ENCODE measurements around the gene PSMB10.
"Not testable (repeated sequence)": the region's sequence is repeated elsewhere in the genome, so short reads cannot be mapped to it uniquely, and the experiment has no call there.

Gene PSMB10

DNA sequence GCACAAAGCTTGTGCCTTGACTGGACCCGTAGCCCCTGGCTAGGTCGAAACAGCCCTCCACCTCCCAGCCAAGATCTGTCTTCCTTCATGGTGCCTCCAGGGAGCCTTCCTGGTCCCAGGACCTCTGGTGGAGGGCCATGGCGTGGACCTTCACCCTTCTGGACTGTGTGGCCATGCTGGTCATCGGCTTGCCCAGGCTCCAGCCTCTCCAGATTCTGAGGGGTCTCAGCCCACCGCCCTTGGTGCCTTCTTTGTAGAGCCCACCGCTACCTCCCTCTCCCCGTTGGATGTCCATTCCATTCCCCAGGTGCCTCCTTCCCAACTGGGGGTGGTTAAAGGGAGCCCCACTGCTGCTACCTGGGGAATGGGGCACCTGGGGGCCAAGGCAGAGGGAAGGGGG, 8.5 kb downstream of the PSMB10 start:
- no peak overlapping the region for H3K4me3 ChIP-seq (ENCODE audit: low read depth, low read length)

DNA sequence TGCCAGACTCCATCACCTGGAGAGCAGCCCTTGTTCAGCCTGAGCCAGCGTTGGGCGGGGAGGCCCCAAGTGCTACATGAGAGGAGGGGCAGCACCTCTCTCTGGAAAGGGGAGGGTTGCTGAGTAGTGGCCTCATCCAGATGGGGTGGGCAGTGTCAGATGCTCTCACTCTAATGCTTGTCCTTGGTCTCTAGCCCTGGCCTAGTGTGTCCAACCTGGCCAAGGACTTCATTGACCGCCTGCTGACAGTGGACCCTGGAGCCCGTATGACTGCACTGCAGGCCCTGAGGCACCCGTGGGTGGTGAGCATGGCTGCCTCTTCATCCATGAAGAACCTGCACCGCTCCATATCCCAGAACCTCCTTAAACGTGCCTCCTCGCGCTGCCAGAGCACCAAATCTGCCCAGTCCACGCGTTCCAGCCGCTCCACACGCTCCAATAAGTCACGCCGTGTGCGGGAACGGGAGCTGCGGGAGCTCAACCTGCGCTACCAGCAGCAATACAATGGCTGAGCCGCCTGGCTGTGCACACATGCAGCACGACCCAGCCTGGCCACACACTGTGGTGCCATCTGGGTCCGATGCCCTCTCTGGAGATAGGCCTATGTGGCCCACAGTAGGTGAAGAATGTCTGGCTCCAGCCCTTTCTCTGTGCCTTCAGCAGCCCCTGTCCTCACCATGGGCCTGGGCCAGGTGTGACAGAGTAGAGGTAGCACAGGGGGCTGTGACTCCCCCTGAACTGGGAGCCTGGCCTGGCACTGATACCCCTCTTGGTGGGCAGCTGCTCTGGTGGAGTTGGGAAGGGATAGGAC, 9.3 kb downstream of the PSMB10 start:
- H3K4me3 ChIP-seq (ENCODE audit: low read depth, low read length) = no peak overlapping the region

DNA sequence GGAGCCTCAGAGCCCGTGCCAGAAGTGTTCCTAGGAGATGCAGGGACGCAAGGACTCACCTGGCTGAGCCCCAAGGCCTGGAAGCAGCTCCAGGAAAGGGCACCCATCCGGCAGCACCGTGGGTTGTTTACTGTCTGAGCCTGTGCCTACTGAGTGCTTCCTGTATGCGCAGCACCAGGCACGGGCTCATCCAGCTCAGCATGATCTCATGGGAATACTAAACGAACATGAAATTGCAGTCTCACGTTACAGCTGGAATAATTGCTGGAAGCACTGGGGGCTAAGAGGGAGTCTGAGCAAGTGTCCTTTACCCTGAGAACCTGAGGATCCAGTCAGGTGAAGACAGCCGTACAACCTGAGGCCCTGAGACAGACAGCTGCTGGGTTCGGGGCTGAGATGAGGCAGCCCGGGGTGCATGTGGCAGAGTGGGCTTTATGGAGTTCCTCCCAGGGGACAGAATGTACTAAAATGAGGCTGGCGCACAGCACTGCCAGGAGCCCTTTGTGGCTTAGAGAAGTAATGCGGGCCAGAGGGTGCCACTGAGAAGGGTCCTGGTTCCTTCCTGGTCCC, 10.4 kb downstream of the PSMB10 start:
- no peak overlapping the region for H3K4me3 ChIP-seq (ENCODE audit: low read depth, low read length)

DNA sequence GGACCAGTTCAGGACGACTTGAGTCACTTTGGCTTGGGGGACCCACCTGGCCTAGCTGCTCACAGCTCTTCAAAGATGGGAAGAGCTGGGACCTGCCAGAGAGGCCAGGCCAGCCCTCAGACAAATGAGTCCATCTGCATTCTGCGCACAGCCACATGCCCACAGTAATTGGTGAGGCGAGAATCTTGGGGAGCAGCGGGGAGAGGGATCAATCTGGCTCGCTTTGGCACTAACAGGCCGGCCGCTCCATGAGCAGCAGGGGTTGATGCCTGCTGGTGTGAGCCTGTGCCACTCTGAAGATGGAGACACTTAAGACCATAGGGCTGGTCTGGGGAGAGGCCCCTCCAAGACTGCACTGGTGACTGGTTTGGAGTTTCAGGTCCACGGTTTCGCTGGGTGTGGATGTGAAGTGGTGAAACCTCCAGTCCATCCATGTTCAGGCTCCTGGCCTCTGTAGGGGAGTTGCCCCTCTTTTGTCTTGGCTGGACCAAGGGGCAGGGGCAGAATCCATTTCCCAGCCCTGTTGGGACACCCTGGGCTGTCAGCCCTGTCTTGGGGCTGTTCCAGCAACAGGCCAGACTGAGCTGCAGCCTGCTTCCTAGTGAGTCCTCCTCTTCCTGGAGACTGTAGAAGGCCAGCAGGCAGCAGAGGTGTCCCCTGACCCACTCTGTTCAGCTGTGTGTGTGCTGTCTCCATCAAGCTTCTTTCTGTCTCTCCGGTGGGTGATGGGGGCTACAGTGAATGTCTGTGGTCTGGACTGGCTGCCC, 12.3 kb downstream of the PSMB10 start:
- H3K4me3 ChIP-seq (ENCODE audit: low read depth, low read length) = no peak overlapping the region

DNA sequence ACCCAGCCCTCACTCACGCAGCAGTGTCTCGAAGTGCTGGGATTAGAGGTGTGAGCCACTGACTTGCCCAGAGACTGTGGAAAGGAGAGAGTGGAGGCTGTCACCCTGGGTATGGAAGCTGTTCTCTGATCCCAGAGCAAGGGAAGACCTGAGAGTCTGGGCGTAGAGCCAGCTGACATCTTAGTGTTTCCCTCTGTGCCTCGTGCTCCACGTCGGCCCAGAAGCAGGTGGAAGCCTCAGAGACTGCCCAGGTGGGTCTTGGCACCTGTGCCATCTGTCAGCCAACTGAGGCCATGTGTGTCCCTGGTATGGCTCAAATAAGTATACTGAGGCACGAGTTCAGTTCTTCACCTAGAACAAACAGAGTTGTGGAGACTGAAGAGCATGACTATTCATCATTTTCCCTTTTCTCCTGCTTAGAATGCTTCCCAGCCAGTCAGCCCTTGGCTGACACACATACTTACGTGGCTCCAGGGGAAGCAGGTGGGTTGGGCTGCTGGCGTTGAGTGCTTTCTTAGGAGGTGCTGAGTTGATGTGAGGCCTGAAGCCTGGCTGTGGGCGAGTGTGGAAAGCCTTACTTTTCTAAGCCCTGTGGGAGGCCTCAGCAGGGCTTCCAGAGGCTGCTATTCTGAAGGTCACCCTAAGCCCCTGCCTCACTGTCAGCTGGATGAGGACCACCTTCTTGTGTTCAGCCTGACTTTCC, 13.1 kb downstream of the PSMB10 start:
- no peak overlapping the region for H3K4me3 ChIP-seq (ENCODE audit: low read depth, low read length)

DNA sequence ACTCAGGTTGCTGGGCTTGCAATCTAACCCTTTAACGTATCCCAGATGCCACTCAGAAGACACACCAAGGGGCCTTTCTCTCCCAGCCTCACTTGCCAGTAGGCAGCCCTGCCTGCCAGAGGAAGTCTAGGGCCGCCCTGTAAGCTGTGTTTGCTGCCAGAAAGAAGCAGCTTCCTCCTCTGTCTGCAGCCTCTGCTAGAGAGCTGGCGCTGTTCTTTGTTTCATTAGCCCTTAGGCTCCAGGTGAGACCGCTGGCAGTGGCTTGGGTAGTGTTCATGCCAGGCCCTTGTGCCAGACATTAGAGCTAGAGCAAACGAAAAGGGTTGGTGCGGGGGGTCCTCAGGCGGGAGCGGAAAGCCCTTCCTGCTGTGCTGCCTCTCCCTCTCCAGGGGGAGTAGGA, 13.9 kb downstream of the PSMB10 start:
- H3K4me3 ChIP-seq (ENCODE audit: low read depth, low read length) = no peak overlapping the region

DNA sequence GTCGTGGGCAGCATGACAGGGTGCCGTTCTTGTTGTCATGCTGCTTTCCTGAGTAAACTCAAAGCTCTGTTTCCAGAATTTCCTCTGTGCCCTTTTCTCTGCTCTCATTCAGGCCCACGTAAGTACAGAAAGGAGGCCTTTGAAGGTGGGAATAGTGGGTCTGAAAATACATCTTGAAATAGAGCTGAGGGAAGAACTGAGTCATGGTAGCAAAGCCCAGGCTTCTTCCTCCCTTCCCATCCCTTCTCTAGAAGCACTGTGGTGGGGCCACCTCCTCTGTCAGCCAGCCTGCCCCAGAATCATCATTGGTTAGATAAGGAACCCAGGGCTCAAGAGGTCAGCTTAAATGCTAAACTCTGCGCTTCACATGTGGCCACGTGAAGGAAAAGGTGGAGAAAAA, 14.4 kb downstream of the PSMB10 start:
- H3K4me3 ChIP-seq (ENCODE audit: low read depth, low read length) = no peak overlapping the region

DNA sequence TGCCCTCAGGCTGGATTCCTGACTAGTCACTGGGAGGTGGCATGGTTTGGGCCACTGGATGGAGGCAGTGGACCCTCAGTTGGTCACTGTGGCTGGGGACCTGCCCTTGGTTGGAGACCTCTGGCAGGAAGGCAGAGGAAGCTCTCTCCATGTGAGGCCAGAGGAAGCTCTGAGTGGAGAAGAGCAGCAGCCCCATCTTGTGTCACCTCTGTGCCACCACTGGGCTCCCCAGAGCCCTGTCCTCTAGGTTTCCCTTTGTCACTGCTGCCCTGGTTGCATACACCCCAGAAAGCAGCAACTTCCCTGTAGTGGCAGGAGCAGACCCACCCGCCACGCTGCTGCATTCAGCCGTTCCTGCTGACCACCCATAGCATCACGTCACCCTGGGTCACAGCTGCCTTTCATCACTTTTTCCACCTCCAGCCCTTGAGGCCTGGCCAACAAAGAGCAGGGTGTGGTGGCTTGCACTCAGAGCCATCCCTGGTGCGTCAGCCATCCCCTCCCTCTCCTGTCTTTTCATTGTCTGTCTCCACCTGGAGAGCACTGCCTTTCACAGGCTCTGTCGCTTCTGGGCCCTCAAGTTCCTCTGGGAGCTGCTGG, 16.9 kb downstream of the PSMB10 start:
- H3K4me3 ChIP-seq (ENCODE audit: low read depth, low read length) = no peak overlapping the region

DNA sequence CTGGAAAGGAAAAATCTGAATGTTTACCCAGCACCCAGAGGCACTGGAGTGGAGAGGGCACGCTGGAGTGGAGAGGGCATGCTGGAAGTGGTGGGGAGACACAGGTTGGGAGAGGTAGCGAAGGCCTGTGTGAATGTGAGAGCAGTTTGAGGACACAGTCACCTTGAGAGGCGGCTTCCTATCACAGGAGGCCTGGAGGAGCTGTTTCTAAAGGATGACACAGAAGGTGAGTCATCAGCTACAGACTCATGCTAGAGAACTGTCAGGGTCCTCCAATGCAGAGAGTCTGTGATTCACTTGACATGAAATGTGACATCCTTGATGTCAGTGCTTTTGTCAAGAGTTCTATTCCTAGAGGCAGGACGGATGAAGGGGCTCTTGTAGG, 18.8 kb downstream of the PSMB10 start:
- no peak overlapping the region for H3K4me3 ChIP-seq (ENCODE audit: low read depth, low read length)

DNA sequence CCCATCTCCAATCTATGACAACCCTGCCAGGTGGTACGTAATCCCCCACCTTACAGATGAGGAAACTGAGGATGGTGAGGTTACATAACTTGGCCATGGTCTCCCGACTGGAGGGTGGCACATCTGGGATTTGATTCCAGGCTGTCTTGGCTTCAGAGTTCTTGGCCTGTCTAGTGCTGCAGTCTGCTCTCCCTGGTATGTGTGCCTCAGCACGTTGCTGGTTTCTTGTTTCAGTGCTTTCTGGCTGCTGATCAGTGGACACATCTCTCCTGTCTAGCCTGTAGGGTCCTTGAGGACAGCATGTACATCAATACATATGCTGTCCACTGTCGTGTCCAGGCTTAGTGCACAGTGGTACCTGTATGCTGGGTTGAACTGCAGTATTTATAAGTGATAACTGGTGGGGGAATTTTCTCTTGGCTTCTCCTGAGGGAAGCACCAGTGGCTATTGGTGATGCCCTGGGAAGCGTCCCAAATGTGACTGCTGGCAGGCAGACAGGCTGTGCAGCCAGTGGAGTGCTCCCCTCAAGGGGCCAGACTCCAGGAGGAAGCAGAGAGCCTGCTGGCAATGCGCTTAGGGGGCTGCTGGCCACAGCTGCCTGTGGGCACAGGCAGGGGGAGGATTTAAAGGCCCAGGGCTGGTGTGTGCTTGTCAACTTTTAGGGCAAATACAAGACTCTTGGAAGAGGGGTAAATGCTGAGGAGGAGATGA, 19.4 kb downstream of the PSMB10 start:
- no peak overlapping the region for H3K4me3 ChIP-seq (ENCODE audit: low read depth, low read length)

DNA sequence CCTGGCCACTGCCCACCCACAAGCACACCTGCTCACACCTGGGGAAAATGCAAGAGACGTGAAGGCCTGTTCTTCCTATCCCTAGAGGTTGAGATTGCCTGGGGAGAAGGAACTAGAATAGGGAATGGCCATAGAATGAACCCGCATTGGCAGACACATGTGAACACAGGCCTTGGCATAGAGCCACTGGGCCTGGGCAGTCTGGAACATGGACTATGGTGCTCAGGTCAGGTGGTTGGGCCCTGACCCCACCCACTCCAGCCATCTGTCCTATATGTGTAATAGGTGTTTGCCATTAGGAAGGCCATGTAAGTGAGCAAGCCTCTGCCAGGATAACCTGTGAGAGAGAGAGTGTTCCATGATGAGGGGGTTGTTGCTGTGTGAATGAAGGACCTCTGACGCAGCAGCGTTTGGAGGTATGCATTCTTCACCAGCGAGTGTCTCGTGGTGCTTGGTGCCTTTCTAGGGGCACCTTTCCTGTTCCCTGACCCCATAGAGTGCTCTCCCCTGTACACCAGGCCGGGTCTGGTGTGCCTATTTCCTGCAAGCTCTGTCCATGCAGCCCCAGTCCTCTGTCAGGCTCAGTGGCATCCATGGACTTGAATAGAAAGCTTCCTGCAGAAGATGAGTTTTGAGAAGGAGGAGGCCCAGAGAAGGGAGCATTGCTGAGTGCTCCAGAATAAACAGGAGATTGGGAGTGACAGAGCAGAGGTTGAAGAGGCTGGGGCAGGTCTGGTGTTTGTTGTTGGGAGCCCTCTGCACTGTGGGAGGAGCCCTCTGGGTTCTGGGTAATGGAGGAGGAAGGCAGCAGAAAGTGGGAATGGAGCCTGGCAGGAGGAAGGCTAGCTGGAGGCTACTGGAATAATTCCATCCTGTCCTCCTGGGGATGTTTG, 20.6 kb downstream of the PSMB10 start:
- H3K4me3 ChIP-seq (ENCODE audit: low read depth, low read length) = no peak overlapping the region

DNA sequence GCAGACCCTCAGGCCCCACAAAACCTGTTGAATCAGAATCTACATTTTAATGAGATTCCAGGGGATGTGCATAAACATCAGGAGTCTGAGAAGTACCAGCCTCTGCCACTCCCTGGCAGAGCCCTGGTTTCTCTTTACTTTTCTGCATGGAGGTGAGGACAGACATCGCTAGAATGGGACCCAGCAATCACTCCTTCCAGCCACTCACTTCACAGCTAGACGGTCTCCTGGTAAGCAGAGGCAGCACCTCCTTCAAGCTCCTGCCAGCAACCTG, 21.2 kb downstream of the PSMB10 start:
- not testable (repeated sequence) for H3K4me3 ChIP-seq (ENCODE audit: low read depth, low read length)

DNA sequence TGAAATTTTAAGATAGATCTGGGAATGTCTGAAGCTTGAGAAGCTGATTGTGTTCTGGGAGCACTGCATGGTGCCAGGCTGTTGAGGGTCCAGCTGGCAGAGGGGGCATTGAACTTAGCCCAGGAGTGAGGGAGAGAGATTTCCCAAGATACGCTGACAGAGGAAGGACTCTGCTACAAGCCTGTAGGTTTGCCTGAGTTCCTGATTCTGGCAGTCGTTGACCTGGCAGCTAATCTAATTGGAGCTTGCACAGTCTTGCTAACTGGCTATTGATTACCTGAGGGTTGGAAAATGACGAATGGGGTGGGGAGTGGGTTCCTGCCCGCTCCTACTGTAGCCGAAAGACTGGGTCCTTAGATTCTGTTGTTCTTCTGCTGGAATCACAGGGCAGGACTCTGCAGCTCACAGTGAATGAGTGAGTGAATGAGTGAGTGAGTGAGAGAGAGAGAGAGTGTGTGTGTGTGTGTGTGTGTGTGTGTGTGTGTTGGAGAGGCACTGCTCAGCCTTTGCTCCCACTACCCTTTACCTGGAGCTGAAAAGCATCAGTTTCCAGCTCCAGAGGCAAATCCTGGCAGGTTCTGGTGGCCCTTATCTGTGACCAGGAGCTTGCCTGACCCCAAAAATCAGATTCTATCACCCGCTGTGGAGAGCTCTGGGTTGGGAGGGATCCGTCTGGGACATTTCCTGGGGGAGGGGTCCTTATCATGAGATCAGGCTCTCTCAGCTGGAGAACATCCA, 21.7 kb downstream of the PSMB10 start:
- H3K4me3 ChIP-seq (ENCODE audit: low read depth, low read length) = no peak overlapping the region

DNA sequence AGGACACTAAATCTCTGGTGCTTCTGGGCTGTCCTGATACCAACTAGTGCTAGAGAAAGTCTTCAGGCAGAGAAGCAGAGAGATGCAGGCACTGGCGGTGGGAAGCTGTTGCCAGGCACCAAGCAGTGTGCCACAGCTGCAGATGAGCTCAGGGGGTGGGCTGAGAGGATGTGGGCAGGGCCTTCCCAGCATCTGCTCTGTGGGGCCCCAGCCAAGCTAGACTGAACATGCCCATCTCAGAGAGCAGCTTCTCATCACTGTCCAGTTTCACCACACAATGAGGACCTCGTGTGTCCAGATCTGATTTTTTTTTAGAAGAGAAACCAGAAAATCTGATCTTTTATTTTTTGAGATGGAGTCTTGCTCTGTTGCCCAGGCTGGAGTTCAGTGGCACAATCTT, 26.5 kb downstream of the PSMB10 start:
- no peak overlapping the region for H3K4me3 ChIP-seq (ENCODE audit: low read depth, low read length)

DNA sequence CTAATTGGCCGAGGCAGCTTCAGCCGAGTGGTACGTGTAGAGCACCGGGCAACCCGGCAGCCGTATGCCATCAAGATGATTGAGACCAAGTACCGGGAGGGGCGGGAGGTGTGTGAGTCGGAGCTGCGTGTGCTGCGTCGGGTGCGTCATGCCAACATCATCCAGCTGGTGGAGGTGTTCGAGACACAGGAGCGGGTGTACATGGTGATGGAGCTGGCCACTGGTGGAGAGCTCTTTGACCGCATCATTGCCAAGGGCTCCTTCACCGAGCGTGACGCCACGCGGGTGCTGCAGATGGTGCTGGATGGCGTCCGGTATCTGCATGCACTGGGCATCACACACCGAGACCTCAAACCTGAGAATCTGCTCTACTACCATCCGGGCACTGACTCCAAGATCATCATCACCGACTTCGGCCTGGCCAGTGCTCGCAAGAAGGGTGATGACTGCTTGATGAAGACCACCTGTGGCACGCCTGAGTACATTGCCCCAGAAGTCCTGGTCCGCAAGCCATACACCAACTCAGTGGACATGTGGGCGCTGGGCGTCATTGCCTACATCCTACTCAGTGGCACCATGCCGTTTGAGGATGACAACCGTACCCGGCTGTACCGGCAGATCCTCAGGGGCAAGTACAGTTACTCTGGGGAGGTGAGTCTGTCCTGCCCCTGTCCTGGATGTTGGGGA, 27.5 kb downstream of the PSMB10 start:
- H3K4me3 ChIP-seq (ENCODE audit: low read depth, low read length) = no peak overlapping the region

DNA sequence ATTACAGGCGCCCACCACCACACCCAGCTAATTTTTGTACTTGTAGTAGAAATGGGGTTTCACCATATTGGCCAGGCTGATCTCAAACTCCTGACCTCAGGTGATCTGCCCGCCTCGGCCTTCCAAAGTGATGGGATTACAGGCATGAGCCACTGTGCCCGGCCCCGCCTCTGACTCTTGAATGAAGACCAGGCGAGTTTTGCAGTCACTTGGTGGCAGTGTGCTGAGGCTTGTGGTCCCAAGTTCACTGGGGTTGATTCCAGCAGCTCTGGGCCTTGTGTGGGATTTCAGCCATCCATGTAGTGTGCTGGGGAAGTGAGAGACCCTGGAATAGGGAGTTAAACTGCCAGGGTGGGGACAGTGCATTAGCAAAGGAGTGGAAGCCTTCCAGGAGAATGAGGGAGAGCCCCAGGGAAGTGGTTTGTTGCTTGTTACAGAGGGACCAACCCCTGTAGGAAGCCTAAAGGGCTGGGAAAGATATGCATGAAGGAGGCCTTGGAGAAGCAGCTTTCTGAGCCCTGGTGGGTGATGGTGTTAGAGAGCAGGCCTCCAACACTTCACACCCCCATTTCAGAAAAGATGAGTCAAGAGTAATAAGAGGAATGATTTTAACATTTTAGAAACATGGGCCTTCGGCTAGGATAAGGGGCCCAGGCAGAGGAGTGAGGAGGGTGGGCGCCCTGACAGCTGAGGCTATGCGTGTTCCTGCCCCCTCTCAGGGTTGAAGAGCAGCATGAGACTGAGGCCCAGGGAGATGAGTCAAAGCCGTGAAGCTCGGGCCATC, 29.1 kb downstream of the PSMB10 start:
- H3K4me3 ChIP-seq (ENCODE audit: low read depth, low read length) = no peak overlapping the region

DNA sequence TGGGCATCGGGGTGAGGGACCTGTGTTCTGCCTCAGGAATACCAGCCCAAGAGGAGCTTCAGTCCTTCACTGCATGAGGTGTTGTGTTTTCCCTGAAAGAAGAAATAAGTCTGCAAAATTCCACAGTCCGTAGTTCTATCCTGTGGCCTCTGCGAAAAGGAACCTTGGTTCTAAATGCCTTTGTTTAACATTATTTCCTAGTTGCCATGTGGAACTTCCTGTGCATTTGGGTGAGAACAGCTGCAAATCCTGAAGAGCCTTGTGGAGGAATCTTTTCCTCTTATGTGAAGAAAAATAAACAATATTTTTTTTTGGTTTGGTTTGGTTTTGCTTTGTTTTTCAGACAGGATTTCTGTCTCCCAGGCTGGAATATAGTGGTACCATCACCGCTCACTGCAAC, 33.8 kb downstream of the PSMB10 start:
- H3K4me3 ChIP-seq (ENCODE audit: low read depth, low read length) = no peak overlapping the region

DNA sequence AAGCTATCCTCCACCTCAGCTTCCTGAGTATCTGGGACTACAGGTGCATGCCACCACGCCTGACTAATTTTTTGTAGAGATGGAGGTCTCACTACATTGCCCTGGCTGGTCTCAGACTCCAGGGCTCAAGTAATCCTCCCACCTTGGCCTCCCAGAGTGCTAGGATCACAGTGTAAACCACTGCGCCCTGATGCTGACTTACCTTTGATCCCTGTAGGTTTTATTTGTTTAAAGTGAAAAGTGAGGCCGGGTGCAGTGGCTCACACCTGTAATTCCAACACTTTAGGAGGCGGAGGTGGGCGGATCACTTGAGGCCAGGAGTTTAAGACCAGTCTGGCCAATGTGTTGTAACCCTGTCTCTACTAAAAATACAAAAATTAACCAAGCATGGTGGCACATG, 34.9 kb downstream of the PSMB10 start:
- no peak overlapping the region for H3K4me3 ChIP-seq (ENCODE audit: low read depth, low read length)
